ENCODE measurements around the gene BNC2.

Gene BNC2

GRCh38 chr9:16720386-16720785, 150.1 kb downstream of the BNC2 start:
- H3K79me2 ChIP-seq (ENCODE audit: insufficient read depth, low read length) = no peaks in the 10 kb centered on the region
- H3K27me3 ChIP-seq (ENCODE audit: insufficient read depth, low read length, poor library complexity, severe bottlenecking) = no peaks in the 10 kb centered on the region
- H3K4me2 ChIP-seq (ENCODE audit: low read depth, low read length, poor library complexity, severe bottlenecking) = no peak overlapping the region
- no peaks in the 10 kb centered on the region for H3K9me3 ChIP-seq (ENCODE audit: insufficient read depth, low read depth, low read length)
- no peak overlapping the region for H2AFZ ChIP-seq (ENCODE audit: low read length)
- no peak overlapping the region for H3K4me3 ChIP-seq (ENCODE audit: low read length, poor library complexity, severe bottlenecking)
- TF ChIP-seq CTCF (conservative IDR thresholded peaks at IDR 0.05; ENCODE audit: low read length) (no peak), EZH2phosphoT487 (IDR thresholded peaks at IDR 0.05; ENCODE audit: borderline replicate concordance) (no peak)
- no peaks in the 10 kb centered on the region for H3K9me2 ChIP-seq (replicated peaks; ENCODE audit: low read depth, low read length)
- no peaks in the 10 kb centered on the region for H3F3A ChIP-seq (ENCODE audit: low read depth)
- H3K9ac ChIP-seq (ENCODE audit: low read depth, low read length, poor library complexity, severe bottlenecking) = no peak overlapping the region
- no peaks in the 10 kb centered on the region for H3K36me3 ChIP-seq (ENCODE audit: insufficient read depth, low read length)
- H3K4me1 ChIP-seq (ENCODE audit: insufficient read depth, low read length, poor library complexity, severe bottlenecking) = no peaks in the 10 kb centered on the region
- no peaks in the 10 kb centered on the region for H4K20me1 ChIP-seq (ENCODE audit: insufficient read depth, low read length, poor library complexity, severe bottlenecking)

GRCh38 chr9:16719921-16720320, 150.5 kb downstream of the BNC2 start:
- Histone ChIP-seq H3K27me3 (ENCODE audit: insufficient read depth, low read length, poor library complexity, severe bottlenecking) (no peaks in the 10 kb centered on the region), H3K9me2 (replicated peaks; ENCODE audit: low read depth, low read length) (no peaks in the 10 kb centered on the region), H3K9ac (ENCODE audit: low read depth, low read length, poor library complexity, severe bottlenecking) (no peak overlapping the region), H4K20me1 (ENCODE audit: insufficient read depth, low read length, poor library complexity, severe bottlenecking) (no peaks in the 10 kb centered on the region), H3F3A (ENCODE audit: low read depth) (no peaks in the 10 kb centered on the region), H3K4me1 (ENCODE audit: insufficient read depth, low read length, poor library complexity, severe bottlenecking) (no peaks in the 10 kb centered on the region), H3K36me3 (ENCODE audit: insufficient read depth, low read length) (no peaks in the 10 kb centered on the region), H3K4me3 (ENCODE audit: low read length, poor library complexity, severe bottlenecking) (no peak overlapping the region), H2AFZ (ENCODE audit: low read length) (no peak overlapping the region), H3K4me2 (ENCODE audit: low read depth, low read length, poor library complexity, severe bottlenecking) (no peak overlapping the region), H3K79me2 (ENCODE audit: insufficient read depth, low read length) (no peaks in the 10 kb centered on the region), H3K9me3 (ENCODE audit: insufficient read depth, low read depth, low read length) (no peaks in the 10 kb centered on the region)
- TF ChIP-seq EZH2phosphoT487 (IDR thresholded peaks at IDR 0.05; ENCODE audit: borderline replicate concordance) = no peak
- no peak for TF ChIP-seq CTCF (conservative IDR thresholded peaks at IDR 0.05; ENCODE audit: low read length)

- Histone ChIP-seq H3K4me1 (ENCODE audit: insufficient read depth, low read length, poor library complexity, severe bottlenecking) (no peaks in the 10 kb centered on the region), H3K9me2 (replicated peaks; ENCODE audit: low read depth, low read length) (no peaks in the 10 kb centered on the region), H3F3A (ENCODE audit: low read depth) (no peaks in the 10 kb centered on the region), H3K79me2 (ENCODE audit: insufficient read depth, low read length) (no peaks in the 10 kb centered on the region), H3K4me2 (ENCODE audit: low read depth, low read length, poor library complexity, severe bottlenecking) (no peak overlapping the region), H3K4me3 (ENCODE audit: low read length, poor library complexity, severe bottlenecking) (no peak overlapping the region), H3K9me3 (ENCODE audit: insufficient read depth, low read depth, low read length) (no peaks in the 10 kb centered on the region), H3K9ac (ENCODE audit: low read depth, low read length, poor library complexity, severe bottlenecking) (no peak overlapping the region), H2AFZ (ENCODE audit: low read length) (no peak overlapping the region), H3K27me3 (ENCODE audit: insufficient read depth, low read length, poor library complexity, severe bottlenecking) (no peaks in the 10 kb centered on the region), H4K20me1 (ENCODE audit: insufficient read depth, low read length, poor library complexity, severe bottlenecking) (no peaks in the 10 kb centered on the region), H3K36me3 (ENCODE audit: insufficient read depth, low read length) (no peaks in the 10 kb centered on the region)
- no peak for TF ChIP-seq CTCF (conservative IDR thresholded peaks at IDR 0.05; ENCODE audit: low read length)
Measured at GRCh38 chr9:16718952-16719351, 151.5 kb downstream of the BNC2 start.

All from Loucy (cell line).